GM21528 (cell line): ENCODE results near the gene SEC24C.
A peak's percentile ranks its signal among the peaks of the same experiment; 100 is the strongest.
"Not testable (repeated sequence)": the region's sequence is repeated elsewhere in the genome, so short reads cannot be mapped to it uniquely, and the experiment has no call there.

Experiments
- ATAC-seq: cut with Tn5 transposase; IDR thresholded peaks from one replicate; pipeline ENCODE4 v1.9.1; 2021; ENCODE audit warnings: mild to moderate bottlenecking, moderate library complexity; ENCODE audit not compliant: unreplicated experiment, low FRiP score

SEC24C gene

GRCh38 chr10:73730153-73730906, 13.8 kb upstream of the SEC24C start:
- peak; percentile 88 for ATAC-seq

DNA sequence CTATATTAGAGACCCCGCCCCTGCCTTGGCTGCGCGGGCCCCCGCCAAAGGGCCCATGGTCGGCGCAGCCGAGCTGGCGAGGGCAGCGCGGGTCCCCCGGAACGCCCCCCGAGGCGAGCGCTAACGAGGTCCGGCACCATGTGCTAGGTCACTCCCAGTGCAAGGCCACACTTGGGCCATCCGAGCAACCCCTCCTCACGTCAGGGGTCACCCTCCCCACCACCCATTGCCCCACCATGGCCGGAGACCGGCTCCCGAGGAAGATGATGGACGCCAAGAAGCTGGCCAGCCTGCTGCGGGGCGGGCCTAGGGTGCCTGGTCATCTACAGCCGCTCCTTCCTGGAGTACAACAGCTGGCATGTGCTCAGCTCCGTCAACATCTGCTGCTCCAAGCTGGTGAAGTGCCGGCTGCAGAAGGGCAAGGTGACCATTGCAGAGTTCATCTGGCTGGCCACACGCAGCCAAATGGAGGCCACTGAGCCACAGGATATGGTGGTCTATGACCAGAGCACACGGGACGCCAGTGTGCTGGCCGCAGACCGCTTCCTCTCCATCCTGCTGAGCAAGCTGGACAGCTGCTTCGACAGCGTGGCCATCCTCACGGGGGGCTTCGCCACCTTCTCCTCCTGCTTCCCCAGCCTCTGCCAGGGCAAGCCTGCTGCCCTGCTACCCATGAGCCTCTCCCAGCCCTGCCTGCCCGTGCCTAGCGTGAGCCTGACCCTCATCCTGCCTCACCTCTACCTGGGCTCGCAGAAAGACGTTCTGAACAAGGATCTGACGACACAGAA, 12.4 kb upstream of the SEC24C start:
- ATAC-seq, result no peak

GRCh38 chr10:73732426-73732825, 11.7 kb upstream of the SEC24C start:
- no peak for ATAC-seq

DNA sequence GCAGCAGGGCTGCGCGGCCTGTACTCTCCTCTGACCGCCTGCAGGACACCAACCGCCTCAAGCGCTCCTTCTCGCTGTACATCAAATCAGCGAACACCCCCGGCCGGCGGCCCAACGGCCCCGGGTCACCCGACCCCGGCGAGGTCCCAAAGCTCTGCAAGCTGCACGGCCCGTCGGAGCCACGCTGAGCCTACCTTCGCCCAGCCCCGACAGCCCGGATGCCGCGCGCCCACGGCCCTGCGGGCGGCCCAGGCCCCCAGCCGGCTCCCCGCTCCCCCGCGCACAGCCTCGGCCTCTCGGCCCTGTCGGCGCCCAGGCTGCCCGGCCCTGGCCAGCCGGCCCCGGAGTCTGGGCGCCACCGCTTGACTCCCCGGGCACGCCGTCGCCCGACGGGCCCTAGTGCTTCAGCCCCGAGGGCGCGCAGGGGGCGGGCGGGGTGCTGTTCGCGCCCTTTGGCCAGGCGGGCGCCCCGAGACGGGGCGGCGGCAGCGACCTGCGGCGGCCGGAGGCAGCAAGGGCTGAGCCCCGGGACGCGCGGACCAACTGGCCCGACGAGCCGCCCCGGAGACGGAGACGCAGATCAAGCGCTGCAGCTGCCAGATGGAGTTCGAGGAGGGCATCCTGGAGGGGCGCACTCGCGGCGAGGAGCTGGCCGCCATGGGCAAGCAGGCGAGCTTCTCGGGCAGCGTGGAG, 11.1 kb upstream of the SEC24C start:
- ATAC-seq, result no peak

- no peak for ATAC-seq
Measured at GRCh38 chr10:73734028-73734720, 10.0 kb upstream of the SEC24C start.

GRCh38 chr10:73734796-73735305, 9.3 kb upstream of the SEC24C start:
- ATAC-seq, result no peak

GRCh38 chr10:73740501-73741254, 3.5 kb upstream of the SEC24C start:
- not testable (repeated sequence) for ATAC-seq

DNA sequence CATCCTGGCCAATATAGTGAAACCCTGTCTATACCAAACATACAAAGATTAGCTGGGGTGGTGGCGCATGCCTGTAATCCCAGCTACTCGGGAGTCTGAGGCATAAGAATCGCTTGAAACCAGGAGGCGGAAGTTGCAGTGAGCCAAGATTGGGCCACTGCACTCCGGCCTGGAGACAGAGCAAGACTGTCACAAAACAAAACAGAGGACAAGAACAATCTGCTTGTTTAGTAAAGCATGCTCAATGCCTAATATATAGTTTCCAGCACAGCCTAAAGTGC, 1.8 kb upstream of the SEC24C start:
- no peak for ATAC-seq

GRCh38 chr10:73743327-73743904, 756 bp upstream of the SEC24C start:
- ATAC-seq, result no peak

DNA sequence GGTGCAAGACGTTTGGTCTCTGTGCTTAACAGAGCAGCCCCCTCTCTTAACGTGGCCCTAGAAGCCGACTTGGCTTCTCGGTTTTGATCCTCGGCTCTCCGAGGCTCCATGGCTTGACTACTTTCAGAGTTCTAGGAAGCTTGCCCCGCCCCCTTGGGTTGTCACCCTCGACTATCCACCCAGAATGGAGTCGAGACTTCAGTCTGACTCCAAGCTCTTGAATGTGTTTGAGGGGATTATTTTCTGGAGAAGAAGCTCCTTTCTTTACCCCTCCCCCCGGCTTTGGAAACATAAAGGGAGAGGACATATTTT, 448 bp downstream of the SEC24C start:
- peak; percentile 34 for ATAC-seq

DNA sequence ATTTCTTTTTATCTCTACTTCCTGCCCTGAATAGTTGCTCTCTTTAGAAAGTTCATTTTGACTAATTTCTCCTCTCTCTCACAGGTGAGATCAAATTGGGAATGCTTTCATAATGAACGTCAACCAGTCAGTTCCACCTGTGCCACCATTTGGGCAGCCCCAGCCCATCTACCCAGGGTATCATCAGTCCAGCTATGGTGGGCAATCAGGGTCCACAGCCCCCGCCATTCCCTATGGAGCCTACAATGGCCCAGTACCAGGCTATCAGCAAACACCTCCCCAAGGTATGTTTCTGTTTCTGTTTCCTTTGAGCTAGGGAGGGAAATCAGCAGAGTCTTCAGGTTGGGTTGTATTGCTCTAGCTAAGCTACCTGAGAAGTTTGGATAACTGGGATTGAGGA, 2.5 kb downstream of the SEC24C start:
- no peak for ATAC-seq

GRCh38 chr10:73750819-73751218, 6.6 kb downstream of the SEC24C start:
- ATAC-seq, result no peak

DNA sequence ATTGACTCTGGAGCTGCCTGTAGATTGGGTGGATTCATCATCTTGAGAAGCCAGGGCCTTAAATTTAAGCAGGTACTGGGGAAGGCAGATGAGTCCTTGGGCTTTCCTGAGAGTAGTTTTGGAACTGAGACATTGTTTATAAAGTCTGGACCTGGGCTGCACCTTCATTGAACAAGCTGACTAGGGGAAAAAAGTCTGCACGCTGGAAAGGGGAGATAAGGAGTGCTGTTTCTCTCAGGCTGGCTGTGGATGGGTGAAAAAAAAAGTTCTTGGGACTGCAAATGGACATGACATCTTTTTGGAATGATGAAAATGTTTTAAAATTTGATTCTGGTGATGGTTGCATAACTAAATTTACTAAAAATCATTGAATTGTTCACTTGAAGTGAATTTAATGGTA, 12.0 kb downstream of the SEC24C start:
- no peak for ATAC-seq

GRCh38 chr10:73758704-73759511, 14.7 kb downstream of the SEC24C start:
- no peak for ATAC-seq

GRCh38 chr10:73759512-73760115, 15.4 kb downstream of the SEC24C start:
- ATAC-seq, result no peak

DNA sequence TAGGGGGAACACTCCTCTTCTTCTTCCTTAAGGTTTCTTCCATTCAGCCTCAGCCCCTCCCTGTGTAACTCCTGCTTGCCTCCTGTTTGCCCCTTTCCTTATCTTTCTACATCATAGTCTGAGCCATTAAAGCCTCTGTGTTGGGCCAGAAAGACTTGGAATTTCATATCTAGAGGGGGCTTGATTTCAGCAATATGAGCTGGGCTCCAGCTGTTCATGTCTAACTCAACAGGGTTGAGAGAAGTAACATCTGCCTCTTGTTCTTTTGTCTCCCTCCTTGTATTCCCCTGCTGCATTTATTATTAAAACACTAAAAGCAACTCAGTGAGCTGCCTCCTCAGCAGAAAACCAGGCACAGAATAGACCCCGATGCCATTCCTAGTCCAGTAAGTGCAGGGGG, 17.6 kb downstream of the SEC24C start:
- ATAC-seq, result no peak

DNA sequence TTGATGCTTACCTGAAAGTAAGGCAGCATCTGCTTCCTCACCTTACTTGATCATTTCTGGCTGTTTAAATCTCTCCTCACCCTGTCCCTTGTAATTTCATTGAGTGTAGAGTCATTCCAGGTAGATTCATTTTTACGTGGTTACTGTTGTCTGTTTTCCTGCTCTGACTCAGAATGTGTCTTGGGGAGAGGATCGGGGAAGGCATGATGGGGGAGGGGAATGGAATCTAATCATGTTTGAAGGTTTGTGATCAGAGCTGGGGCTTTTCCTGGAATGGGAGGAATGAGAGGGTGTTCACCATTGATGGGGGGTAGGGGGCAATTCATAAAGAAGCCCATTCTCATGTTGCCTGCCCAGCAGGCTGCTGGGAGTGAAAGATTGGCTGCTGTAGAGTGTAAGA, 18.7 kb downstream of the SEC24C start:
- ATAC-seq, result no peak

DNA sequence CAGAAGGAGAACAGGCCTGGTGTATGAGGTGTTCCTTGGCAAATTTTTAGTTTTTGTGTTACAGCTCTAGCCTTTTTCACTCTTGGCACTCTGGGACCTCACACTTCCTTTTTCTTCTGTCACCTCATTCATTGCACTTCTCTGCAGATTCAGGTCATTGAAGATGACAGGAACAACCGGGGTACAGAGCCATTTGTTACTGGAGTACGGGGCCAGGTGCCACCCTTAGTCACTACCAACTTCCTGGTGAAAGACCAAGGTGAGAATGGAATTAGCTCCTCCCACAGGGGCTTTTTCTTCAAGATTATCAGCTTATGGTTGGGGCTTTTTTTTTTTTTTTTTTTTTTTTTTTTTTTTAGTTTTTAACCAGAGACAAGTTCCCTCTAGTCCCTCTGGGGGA, 19.2 kb downstream of the SEC24C start:
- ATAC-seq, result no peak

GRCh38 chr10:73765066-73765465, 20.9 kb downstream of the SEC24C start:
- ATAC-seq, result no peak
